SK-N-MC (cell line): ENCODE data around the gene MED22.
"Not testable (repeated sequence)": the region's sequence is repeated elsewhere in the genome, so short reads cannot be mapped to it uniquely, and the experiment has no call there.

Experiments
- EZH2 ChIP-seq: fragments of 200-600 bp; sonication (generic); IDR thresholded peaks from one replicate; pipeline ENCODE4 v1.6.1; 2017; ENCODE audit warnings: antibody characterized with exemption
- FOXP2 ChIP-seq: optimal IDR thresholded peaks from 2 replicates; pipeline ENCODE3; 2011; ENCODE audit warnings: mild to moderate bottlenecking, moderate library complexity; ENCODE audit not compliant: insufficient read depth; ENCODE audit errors: extremely low read length, control extremely low read depth
- POLR2AphosphoS5 ChIP-seq: IDR thresholded peaks from 2 replicates; pipeline ENCODE4 v1.6.1; 2012; ENCODE audit warnings: mild to moderate bottlenecking, low read depth, low read length, borderline replicate concordance

DNA sequence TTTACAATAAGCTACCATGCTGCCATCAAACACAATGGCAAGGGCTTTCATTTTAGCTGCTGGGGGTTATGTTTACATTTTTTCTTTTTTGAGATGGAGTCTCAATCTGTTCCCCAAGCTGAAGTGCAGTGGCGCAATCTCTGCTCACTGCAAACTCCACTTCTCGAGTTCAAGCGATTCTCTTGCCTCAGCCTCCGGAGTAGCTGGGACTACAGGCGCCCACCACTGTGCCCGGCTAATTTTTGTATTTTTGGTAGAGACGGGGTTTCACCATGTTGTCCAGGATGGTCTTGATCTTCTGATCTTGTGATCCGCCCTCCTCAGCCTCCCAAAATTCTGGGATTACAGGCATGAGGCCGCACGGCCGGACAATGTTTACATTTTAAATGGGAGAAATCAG lies 13.0 kb downstream of the MED22 start:
- not testable (repeated sequence) for TF ChIP-seq POLR2AphosphoS5, EZH2, FOXP2
